Measurements from ENCODE around the gene CTNNA1.

CTNNA1 gene

GRCh38 chr5:138949988-138950387 lies 196.8 kb downstream of the CTNNA1 start:
- Histone ChIP-seq H3K4me1 (ENCODE audit: control insufficient read depth in 1 of 2, insufficient read depth in 1 of 2, low read depth in 1 of 2, low read length in 1 of 2) (no peaks in the 10 kb centered on the region), H3K27me3 (no peaks in the 10 kb centered on the region), H3K4me3 (ENCODE audit: low read depth in 1 of 2, low read length in 1 of 2) (no peak overlapping the region), H3K9me3 (no peaks in the 10 kb centered on the region), H3K27ac (no peak overlapping the region), H3K36me3 (peaks cover 45% of the 10 kb centered on the region)
- TF ChIP-seq CTCF (IDR thresholded peaks at IDR 0.05): no peak

- TF ChIP-seq CTCF (IDR thresholded peaks at IDR 0.05): no peak
- no peaks in the 10 kb centered on the region for H3K4me1 ChIP-seq (ENCODE audit: control insufficient read depth in 1 of 2, insufficient read depth in 1 of 2, low read depth in 1 of 2, low read length in 1 of 2)
- no peak overlapping the region for H3K27ac ChIP-seq
- H3K36me3 ChIP-seq: peaks cover 42% of the 10 kb centered on the region
- H3K9me3 ChIP-seq: no peaks in the 10 kb centered on the region
- H3K27me3 ChIP-seq: no peaks in the 10 kb centered on the region
- H3K4me3 ChIP-seq (ENCODE audit: low read depth in 1 of 2, low read length in 1 of 2): no peak overlapping the region
These were observed 197.3 kb downstream of the CTNNA1 start for GRCh38 chr5:138950421-138951031.

DNA sequence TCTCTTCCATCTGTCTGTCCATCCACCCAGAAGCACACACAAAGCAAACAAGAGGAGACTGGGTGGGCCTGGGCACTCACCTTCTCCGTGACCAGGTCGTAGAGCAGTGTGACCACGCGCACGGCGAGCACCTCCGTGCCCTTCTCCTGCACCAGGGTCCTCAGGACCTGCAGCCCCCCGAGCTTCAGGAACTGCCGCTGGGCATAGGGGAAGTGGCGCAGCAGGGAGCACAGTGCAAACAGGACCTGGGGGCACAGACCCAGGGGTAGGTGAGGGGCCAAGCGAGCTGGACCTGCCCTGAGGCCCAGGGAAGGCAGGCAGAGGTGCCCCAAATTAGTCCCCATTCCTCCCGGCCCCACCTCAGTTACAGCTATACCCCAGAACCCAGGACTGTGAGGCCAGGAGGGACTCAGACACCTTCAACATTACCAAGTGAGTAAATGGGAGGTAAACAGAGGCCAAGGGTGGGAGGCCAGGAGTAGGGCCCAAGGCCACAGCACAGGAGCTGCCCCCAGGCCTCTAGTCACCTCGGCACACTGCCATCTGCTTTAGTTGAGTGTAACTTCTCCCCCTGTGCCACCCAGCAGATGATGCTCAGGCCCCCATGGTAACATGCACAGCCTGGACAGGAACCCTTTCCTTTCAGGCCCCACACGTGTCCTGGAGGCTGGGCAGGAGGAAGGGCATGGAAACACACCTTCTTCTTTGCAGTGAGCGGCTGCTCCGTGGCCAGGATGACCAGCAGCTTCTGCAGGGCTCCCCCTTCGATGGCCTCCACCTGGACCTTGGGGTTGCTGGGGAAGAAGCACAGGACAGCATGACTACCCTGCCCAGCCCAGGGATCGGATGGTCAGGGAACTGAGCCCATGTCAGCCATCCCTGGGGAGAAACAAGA lies 198.1 kb downstream of the CTNNA1 start:
- Histone ChIP-seq H3K9me3 (no peaks in the 10 kb centered on the region), H3K4me1 (ENCODE audit: control insufficient read depth in 1 of 2, insufficient read depth in 1 of 2, low read depth in 1 of 2, low read length in 1 of 2) (no peaks in the 10 kb centered on the region), H3K27ac (no peak overlapping the region), H3K4me3 (ENCODE audit: low read depth in 1 of 2, low read length in 1 of 2) (no peak overlapping the region), H3K36me3 (peaks cover 38% of the 10 kb centered on the region), H3K27me3 (no peaks in the 10 kb centered on the region)
- TF ChIP-seq CTCF (IDR thresholded peaks at IDR 0.05): no peak

GRCh38 chr5:138951986-138952735 lies 198.9 kb downstream of the CTNNA1 start:
- no peak for TF ChIP-seq CTCF (IDR thresholded peaks at IDR 0.05)
- Histone ChIP-seq H3K36me3 (peaks cover 29% of the 10 kb centered on the region), H3K4me3 (ENCODE audit: low read depth in 1 of 2, low read length in 1 of 2) (no peak overlapping the region), H3K9me3 (no peaks in the 10 kb centered on the region), H3K4me1 (ENCODE audit: control insufficient read depth in 1 of 2, insufficient read depth in 1 of 2, low read depth in 1 of 2, low read length in 1 of 2) (no peaks in the 10 kb centered on the region), H3K27me3 (no peaks in the 10 kb centered on the region), H3K27ac (no peak overlapping the region)

DNA sequence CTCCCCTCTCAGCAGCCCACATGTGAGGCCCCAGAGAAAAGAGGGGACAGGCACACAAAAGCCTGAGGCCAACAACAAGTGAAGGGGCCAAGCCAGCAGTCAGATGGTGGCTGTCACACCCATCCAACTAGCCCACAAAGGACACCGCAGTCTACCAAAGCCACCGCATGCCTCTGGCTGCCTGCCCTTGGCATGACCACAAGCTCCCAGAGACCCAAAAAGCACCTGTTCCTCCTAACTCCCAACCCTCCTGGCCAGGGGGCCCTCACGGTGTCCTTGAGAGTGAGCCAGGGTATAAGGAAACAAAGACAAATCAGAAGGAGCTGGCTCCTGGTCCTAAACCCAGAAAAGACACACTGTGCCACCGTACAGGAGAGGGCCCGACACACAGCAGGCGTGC lies 199.7 kb downstream of the CTNNA1 start:
- no peak overlapping the region for H3K27ac ChIP-seq
- H3K4me3 ChIP-seq (ENCODE audit: low read depth in 1 of 2, low read length in 1 of 2): no peak overlapping the region
- TF ChIP-seq CTCF (IDR thresholded peaks at IDR 0.05): no peak
- no peaks in the 10 kb centered on the region for H3K4me1 ChIP-seq (ENCODE audit: control insufficient read depth in 1 of 2, insufficient read depth in 1 of 2, low read depth in 1 of 2, low read length in 1 of 2)
- no peaks in the 10 kb centered on the region for H3K27me3 ChIP-seq
- peaks cover 21% of the 10 kb centered on the region for H3K36me3 ChIP-seq
- no peaks in the 10 kb centered on the region for H3K9me3 ChIP-seq
